Stimulated activated CD8-positive, alpha-beta memory T cell treated with anti-CD3 and anti-CD28 coated beads, Interleukin-2, amount 100 ng/mL, for 48 hours (primary cell): ENCODE results near the gene HBS1L.
"Not testable (repeated sequence)": the region's sequence is repeated elsewhere in the genome, so short reads cannot be mapped to it uniquely, and the experiment has no call there.

Experiments used
- DNase-seq, 2 donors: peaks; one replicate each; pipeline ENCODE4 v3.0.0-alpha.2; 2020; ENCODE audit warnings: low read depth in 2 of 2

Gene HBS1L

GRCh38 chr6:135075018-135075417 lies 20.4 kb upstream of the HBS1L start:
- no peak for DNase-seq

- no peak for DNase-seq
Measured at GRCh38 chr6:135073756-135074393, 19.3 kb upstream of the HBS1L start.

- DNase-seq, result no peak
Measured at GRCh38 chr6:135073217-135073616, 18.6 kb upstream of the HBS1L start.

GRCh38 chr6:135072753-135073152 lies 18.1 kb upstream of the HBS1L start:
- no peak for DNase-seq

GRCh38 chr6:135071541-135071940 lies 16.9 kb upstream of the HBS1L start:
- no peak for DNase-seq

GRCh38 chr6:135067911-135068310 lies 13.3 kb upstream of the HBS1L start:
- no peak for DNase-seq

- no peak for DNase-seq
Measured at GRCh38 chr6:135066806-135067205, 12.2 kb upstream of the HBS1L start.

- no peak for DNase-seq
Measured at GRCh38 chr6:135066397-135066796, 11.8 kb upstream of the HBS1L start.

GRCh38 chr6:135064586-135064985 lies 10.0 kb upstream of the HBS1L start:
- DNase-seq, result no peak

GRCh38 chr6:135063926-135064325 lies 9.3 kb upstream of the HBS1L start:
- DNase-seq, result no peak

GRCh38 chr6:135062735-135063134 lies 8.1 kb upstream of the HBS1L start:
- no peak for DNase-seq

- DNase-seq, result no peak
Measured at GRCh38 chr6:135060076-135060475, 5.5 kb upstream of the HBS1L start.

GRCh38 chr6:135058299-135058698 lies 3.7 kb upstream of the HBS1L start:
- DNase-seq, result not testable (repeated sequence)

GRCh38 chr6:135056632-135057031 lies 2.0 kb upstream of the HBS1L start:
- DNase-seq, result no peak

GRCh38 chr6:135054226-135054568 lies 425 bp downstream of the HBS1L start:
- DNase-seq, result no peak

GRCh38 chr6:135053406-135053805 lies 1.2 kb downstream of the HBS1L start:
- no peak for DNase-seq

- DNase-seq, result no peak
Measured at GRCh38 chr6:135052939-135053338, 1.7 kb downstream of the HBS1L start.

GRCh38 chr6:135048915-135049314 lies 5.7 kb downstream of the HBS1L start:
- no peak for DNase-seq

GRCh38 chr6:135047336-135047735 lies 7.3 kb downstream of the HBS1L start:
- no peak for DNase-seq

- no peak for DNase-seq
Measured at GRCh38 chr6:135046912-135047311, 7.7 kb downstream of the HBS1L start.

- no peak for DNase-seq
Measured at GRCh38 chr6:135044639-135045038, 10.0 kb downstream of the HBS1L start.

- no peak for DNase-seq
Measured at GRCh38 chr6:135043846-135044245, 10.8 kb downstream of the HBS1L start.

- DNase-seq, result no peak
Measured at GRCh38 chr6:135043364-135043763, 11.3 kb downstream of the HBS1L start.

- DNase-seq, result no peak
Measured at GRCh38 chr6:135038335-135038734, 16.3 kb downstream of the HBS1L start.
